ENCODE results near the gene NUCB1.

Gene NUCB1

DNA sequence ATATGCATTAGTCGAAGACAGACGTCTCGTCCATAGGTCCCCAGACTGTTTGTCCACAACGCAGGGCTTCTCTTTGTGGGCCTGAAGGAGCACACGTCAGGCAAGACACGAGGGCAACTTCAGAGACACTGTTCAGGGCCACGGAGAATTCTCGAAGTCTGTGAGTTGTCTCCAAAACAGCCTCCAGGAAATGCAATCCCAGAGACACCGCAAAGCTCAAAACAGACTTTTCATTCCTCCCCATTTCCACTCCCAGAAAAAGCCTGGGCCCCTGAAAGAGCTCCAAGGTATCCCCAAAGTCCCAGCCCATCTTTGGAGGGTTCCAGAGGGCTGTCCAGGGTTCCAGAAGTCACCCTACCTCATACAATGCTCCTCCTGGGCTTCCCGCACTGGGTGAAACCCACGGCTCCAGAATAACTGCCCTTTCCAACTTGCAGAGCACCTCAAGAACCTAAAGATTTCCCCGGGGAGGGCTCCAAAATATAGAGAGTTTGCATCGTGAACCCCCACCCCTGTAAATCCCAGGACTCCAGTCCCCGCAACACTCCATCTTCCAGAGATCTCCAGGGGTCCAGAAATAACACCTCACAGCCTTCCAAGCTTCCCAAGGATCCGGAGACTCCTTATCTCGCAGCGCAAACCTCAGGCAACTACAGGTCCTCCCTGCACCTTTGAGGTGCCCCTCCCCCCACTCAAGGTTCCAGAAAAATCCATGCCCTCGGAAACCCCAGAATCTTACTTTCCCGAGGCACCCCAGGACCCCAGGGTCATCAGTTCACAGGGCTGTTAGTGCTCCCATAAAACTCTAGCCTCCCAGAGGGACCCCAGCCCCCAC is 64.3 kb downstream of the NUCB1 start:
- DNase-seq = no peak

DNA sequence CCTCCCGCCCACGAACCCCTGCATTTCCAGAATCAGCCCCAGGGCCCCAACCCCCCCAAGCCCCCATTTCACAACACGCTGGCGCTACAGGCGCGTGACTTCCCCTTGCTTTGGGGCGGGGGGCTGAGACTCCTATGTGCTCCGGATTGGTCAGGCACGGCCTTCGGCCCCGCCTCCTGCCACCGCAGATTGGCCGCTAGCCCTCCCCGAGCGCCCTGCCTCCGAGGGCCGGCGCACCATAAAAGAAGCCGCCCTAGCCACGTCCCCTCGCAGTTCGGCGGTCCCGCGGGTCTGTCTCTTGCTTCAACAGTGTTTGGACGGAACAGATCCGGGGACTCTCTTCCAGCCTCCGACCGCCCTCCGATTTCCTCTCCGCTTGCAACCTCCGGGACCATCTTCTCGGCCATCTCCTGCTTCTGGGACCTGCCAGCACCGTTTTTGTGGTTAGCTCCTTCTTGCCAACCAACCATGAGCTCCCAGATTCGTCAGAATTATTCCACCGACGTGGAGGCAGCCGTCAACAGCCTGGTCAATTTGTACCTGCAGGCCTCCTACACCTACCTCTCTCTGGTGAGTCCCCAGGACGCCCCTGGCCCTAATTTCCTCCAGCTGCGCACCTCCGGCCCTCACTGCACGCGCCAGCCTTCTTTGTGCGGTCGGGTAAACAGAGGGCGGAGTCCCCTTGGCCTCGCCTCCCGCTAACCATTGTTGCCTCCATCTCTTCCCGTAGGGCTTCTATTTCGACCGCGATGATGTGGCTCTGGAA is 65.1 kb downstream of the NUCB1 start, which contains the start of gene FTL:
TSS of gene FTL (plus strand) at position 270 of the 766 bp plus-strand sequence. CDS start at position 469, 199 bp downstream.
- DNase-seq = peak; percentile 84

DNA sequence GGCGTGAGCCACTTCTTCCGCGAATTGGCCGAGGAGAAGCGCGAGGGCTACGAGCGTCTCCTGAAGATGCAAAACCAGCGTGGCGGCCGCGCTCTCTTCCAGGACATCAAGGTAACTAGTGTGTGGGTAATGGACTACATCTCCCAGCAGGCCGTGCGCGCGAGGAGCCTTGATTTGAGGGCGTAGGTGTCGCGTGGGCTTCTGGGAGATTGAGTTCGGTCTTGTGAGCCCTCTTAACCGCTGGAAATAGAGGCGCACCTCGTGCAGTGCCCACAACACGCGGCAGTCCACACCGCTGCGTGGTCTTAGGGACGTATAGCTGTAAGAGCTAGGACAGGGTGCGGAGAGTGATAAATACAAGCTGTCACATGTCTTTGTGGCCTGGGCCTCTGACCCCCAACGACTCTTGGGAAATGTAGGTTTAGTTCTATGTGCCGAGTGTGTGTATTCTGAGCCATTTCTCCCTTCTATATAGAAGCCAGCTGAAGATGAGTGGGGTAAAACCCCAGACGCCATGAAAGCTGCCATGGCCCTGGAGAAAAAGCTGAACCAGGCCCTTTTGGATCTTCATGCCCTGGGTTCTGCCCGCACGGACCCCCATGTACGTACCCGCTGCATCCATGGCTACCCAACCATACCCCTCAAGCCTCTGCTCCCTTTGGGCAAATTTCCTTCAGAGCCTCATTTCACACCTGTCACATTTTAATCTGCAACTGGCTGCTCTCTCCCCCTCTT is 65.9 kb downstream of the NUCB1 start:
- DNase-seq = peak; percentile 83

DNA sequence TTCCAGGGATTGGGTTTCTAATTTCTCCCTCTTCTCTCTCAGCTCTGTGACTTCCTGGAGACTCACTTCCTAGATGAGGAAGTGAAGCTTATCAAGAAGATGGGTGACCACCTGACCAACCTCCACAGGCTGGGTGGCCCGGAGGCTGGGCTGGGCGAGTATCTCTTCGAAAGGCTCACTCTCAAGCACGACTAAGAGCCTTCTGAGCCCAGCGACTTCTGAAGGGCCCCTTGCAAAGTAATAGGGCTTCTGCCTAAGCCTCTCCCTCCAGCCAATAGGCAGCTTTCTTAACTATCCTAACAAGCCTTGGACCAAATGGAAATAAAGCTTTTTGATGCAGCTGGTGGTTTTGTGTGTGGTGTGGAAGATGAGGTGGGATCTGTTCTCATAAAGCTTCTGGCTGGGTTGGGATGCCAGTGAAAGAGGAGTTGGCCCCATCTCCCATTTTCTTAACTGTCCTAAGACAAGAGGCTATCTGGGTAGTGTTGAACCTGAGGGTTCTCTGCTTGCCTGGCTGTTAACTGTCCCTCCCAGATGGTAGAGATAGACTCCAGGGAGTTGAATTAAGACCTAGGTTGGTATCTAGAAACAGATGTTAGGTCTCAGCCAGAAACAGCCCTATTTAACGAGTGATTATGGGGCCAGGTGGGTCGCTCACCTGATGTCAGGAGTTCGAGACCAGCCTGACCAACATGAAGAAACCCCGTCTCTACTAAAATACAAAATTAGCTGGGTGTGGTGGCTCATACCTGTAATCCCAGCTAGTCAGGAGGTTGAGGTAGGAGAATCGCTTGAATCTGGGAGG is 66.6 kb downstream of the NUCB1 start:
- no peak for DNase-seq

DNA sequence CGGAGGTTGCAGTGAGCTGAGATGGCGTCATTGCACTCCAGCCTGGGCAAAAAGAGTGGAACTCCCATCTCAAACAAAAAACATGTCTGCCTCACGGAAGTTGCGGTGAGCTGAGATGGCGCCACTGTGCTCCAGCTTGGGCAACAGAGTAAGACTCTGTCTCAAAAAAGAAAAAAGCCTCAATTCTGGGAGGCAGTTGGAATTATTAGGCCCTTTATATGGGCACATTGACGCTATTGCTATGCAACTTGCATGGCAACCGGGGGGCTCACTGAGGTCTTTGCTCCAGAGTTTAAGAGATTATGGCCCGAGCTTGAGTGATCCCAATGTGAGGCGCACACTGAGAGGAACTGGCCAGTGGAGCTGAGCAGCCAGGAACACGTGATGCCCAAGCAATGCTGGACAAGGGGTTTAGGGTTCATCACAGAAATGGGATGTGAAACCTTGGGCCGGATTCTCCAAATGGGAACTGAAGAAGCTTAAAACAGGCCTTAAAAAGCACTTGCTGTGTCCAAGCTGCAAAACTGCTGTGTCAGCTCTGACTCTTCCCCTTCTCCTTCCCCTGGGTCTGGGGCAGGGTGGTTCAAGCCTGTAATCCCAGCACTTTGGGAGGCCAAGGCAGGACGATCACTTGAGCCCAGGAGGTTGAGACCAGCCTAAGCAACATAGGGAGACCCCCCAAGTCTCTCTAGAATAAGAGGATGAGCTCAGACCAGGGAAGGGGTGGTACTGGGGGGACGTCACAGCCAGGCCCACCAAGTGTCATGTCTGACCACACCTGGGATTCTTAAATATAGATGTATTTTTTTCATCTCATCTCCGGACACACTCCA is 67.5 kb downstream of the NUCB1 start:
- DNase-seq = no peak

DNA sequence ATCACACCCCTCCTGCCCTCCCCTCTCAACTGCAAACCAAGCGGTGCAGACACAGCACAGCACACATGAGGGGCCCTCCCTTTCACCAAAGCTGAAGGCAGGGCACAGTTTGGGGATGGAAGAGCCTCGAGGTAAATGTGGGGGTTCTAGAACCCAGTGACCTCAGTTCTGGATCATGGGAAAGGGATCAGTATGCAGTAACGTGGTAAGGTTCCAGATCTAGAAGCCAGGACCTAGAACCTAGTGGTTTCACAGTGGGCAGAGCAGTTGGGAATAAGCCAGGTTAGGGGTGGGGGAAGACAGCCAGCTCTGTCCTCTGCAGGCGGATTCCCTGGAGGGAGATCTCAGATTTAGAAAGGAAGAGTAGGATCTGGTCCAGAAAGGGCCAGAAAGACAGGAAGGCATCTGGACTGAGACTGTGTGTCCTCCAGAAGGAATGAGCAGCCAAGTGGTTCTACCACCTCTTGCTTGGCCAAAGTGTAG is 68.1 kb downstream of the NUCB1 start:
- DNase-seq = no peak

DNA sequence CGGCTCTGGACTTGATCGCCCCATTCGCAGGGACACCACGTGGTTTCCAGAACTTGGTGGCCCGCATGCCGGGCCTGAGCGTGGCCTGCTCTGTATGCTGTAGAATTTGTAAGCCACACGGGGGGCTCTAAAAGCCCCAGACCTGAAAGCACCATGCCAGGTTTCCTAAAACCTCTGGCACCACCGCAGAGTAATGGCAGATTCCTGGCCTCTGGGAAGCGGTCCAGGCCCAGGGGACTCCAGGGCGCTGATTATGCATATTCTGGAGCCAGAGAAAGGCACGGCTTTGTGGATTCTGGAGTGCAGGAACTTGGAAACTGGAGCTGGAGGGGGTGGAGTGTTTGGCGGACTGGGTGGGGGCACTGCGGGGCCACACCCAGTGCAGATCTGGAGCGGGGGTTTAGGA is 68.7 kb downstream of the NUCB1 start:
- no peak for DNase-seq

DNA sequence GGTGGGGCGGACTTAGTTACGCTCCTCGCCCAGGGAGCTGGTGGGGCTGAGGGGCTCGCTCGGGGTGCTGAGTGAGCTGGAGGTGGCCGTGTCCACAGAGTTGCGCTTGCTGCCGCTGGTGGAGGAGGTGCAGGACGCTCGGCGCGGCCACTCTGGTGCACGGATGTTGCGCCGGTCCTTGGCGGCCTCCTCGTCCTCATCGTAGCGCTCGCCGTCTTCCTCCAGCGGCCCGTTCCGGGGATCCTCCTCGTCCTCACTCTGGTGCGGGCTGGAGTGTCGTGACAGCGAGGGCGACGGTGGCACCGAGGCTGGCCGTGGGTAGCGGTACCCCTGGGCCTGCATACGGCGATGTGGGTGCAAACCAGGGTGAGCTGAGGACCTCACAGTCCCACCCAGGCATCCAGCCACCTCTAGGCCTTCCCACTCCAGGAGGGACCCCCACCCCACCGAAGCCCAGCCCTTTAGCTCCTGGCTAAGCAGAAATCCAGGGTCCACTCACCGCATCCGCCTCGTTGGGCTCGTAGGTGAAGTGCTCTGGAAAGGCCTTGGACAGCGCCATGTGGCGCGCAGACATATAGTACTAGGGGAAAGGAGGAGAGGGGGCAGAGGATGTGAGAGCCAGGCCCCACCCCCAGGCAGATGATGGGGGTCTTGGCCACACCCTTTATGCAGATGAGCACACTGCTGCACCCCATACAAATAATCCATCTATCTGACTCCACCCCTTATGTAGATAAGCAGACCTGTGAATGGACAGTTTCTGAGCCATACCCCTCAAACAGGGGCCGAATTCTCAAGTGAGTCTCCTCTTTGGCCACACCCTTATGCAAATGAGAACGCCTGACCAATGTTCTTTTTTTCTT is 69.4 kb downstream of the NUCB1 start:
- no peak for DNase-seq

DNA sequence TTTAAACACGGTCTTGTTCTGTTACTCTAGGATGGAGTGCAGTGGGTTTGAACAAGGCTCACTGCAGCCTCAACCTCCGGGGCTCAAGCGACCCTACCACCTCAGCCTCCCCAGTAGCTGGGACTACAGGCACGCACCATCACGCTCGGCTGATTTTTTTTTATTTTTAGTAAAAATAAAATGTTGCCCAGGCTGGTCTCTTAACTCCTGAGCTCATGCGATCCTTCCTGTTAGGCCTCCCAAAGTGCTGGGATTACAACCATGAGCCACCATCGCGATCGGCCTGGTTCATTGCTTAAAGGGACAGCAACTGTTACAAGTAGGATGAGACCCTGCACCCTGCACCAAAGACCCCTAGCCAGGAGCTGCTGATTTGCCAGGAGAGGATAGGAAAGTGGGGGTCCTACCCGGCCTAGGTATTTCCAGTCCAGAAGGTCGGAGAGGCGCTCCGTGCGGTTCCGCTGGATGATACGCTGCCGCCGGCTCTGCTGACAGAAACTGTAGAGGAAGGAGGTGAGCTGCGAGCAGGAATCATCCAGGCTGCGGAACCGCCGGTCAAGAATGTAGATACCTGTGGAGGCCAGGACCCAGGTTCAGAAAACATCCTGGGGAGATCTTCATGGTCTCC is 70.1 kb downstream of the NUCB1 start:
- DNase-seq = no peak

DNA sequence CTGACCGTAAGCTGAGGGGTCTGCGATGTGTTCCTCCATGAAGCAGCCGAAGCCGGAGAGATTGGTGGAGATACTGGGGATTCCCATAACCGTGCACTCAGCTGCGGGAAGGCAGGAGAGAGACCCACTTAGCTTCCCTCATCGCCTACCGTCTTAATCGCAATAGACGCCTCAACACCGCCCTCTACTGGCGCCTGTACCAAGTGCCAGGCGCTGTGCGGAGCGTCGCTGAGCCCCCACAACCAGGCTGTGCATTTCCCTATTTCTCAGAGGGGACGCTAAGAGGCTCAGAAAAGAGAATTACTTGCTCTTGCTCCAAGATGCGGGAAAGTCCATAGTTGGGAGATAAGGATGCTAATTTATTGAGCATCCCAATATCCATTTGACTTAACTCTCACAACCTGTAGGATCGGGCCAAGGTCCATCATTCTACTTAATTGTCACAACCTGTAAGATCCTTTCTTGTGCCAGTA is 70.8 kb downstream of the NUCB1 start:
- peak; percentile 42 for DNase-seq
